DND-41 (cell line): Measurements from ENCODE around the gene SLC22A1.

Source experiments
- EZH2 ChIP-seq: IDR thresholded peaks from 3 replicates; pipeline ENCODE4 v1.6.1; 2012; ENCODE audit warnings: borderline replicate concordance, low read depth, mild to moderate bottlenecking, moderate library complexity, low read length, inconsistent platforms; ENCODE audit not compliant: severe bottlenecking
- TF ChIP-seq, protein P1 (sequence below): IDR thresholded peaks from 2 replicates; pipeline ENCODE4 v1.5.1; 2012; ENCODE audit warnings: borderline replicate concordance, low read length, moderate library complexity, mild to moderate bottlenecking; ENCODE audit not compliant: poor library complexity, severe bottlenecking; ENCODE audit errors: extremely low read depth

- no peak for TF ChIP-seq EZH2
- TF ChIP-seq, protein P1, sequence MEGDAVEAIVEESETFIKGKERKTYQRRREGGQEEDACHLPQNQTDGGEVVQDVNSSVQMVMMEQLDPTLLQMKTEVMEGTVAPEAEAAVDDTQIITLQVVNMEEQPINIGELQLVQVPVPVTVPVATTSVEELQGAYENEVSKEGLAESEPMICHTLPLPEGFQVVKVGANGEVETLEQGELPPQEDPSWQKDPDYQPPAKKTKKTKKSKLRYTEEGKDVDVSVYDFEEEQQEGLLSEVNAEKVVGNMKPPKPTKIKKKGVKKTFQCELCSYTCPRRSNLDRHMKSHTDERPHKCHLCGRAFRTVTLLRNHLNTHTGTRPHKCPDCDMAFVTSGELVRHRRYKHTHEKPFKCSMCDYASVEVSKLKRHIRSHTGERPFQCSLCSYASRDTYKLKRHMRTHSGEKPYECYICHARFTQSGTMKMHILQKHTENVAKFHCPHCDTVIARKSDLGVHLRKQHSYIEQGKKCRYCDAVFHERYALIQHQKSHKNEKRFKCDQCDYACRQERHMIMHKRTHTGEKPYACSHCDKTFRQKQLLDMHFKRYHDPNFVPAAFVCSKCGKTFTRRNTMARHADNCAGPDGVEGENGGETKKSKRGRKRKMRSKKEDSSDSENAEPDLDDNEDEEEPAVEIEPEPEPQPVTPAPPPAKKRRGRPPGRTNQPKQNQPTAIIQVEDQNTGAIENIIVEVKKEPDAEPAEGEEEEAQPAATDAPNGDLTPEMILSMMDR, result no peak
Measured at GRCh38 chr6:160174681-160175080, 53.1 kb downstream of the SLC22A1 start.
